HepG2 (cell line): ENCODE data around the gene BTBD1. TPM values are rescaled to one million over a fixed set of nuclear protein-coding genes. Genes with fewer than 3 reads are reported as not detected.
A peak's percentile ranks its signal among the peaks of the same experiment; 100 is the strongest.

Source experiments
- ATAC-seq: fragments of 200-7000 bp; cut with Tn5 transposase; 3 replicates; pipeline ENCODE4 v1.9.1; 2020; ENCODE audit warnings: mild to moderate bottlenecking, moderate library complexity
- BruUV-seq: library from RNA; stranded (reverse); fragments of 400-500 nt; replicated peaks from 2 replicates; lab custom pipeline; 2021; lab: Mats Ljungman, UMichigan
- CTCF ChIA-PET: fragments of 300-600 bp; formaldehyde crosslinking; extraction: SDS; loops from one replicate; lab custom pipeline; 2021; ENCODE audit warnings: low total read pairs, inconsistent platforms, low intra/inter-chr PET ratio; lab: Yijun Ruan, JAX
- POLR2A ChIA-PET: fragments of 350-600 bp; sonication (Branson Sonifier 250); formaldehyde crosslinking; loops from one replicate; lab custom pipeline; 2020; ENCODE audit warnings: antibody characterized with exemption, inconsistent platforms; lab: Yijun Ruan, JAX
- DNase-seq: peaks from one replicate; pipeline ENCODE4 v3.0.0-alpha.2; 2015; ENCODE audit warnings: low spot score
- FAIRE-seq: peaks from 3 replicates; lab custom pipeline; 2011; peaks lifted over from hg19 to GRCh38; lab: Jason Lieb, UNC
- H2AFZ ChIP-seq: one replicate; pipeline ENCODE4 v1.6.1; 2011; ENCODE audit warnings: low read length, inconsistent platforms
- H3K27ac ChIP-seq: fragments of 300-600 bp; 3 replicates; pipeline ENCODE4 v1.8.0; 2011; ENCODE audit warnings: mixed run types, mild to moderate bottlenecking, mixed read lengths, low read length, inconsistent platforms; ENCODE audit not compliant: insufficient read depth; ENCODE audit errors: extremely low read length
- H3K27me3 ChIP-seq, 2 experiments: fragments of 200-600 bp in 1 of 2; 2 replicates in 1 of 2; 3 replicates in 1 of 2; pipeline versions ENCODE4 v1.6.0 to v1.8.0; 2011; ENCODE audit warnings: low read length in 2 of 2, mild to moderate bottlenecking in 2 of 2, moderate library complexity in 2 of 2, inconsistent platforms in 1 of 2; ENCODE audit not compliant: insufficient read depth in 2 of 2, control insufficient read depth in 1 of 2
- H3K36me3 ChIP-seq, 2 experiments: fragments of 200-600 bp in 1 of 2; replicated peaks in 1 of 2; 2 replicates in 1 of 2; 3 replicates in 1 of 2; pipeline versions ENCODE4 v1.5.1 to v1.8.0; 2011; ENCODE audit warnings: low read length in 2 of 2, inconsistent platforms in 1 of 2; ENCODE audit not compliant: insufficient read depth in 2 of 2, control insufficient read depth in 1 of 2
- H3K4me1 ChIP-seq: 2 replicates; pipeline ENCODE4 v1.5.1; 2012; ENCODE audit warnings: low read length, inconsistent platforms; ENCODE audit not compliant: insufficient read depth
- H3K4me2 ChIP-seq: 2 replicates; pipeline ENCODE4 v1.6.0; 2011; ENCODE audit warnings: low read depth, low read length, inconsistent platforms
- H3K4me3 ChIP-seq, 3 experiments: fragments of 200-600 bp in 1 of 3; sonication (generic), shearing (Covaris generic) in 1 of 3; replicated peaks in 1 of 3; 2 replicates each; pipeline ENCODE4 v1.5.1; 2011 to 2016; ENCODE audit warnings: low read length in 3 of 3, inconsistent platforms in 2 of 3, low read depth in 2 of 3, mild to moderate bottlenecking in 2 of 3, control low read depth in 1 of 3, mixed read lengths in 1 of 3; ENCODE audit not compliant: insufficient read depth in 1 of 3
- H3K79me2 ChIP-seq: one replicate; pipeline ENCODE4 v1.6.1; 2011; ENCODE audit warnings: low read length, inconsistent platforms; ENCODE audit not compliant: insufficient read depth
- H3K9ac ChIP-seq: 2 replicates; pipeline ENCODE4 v1.6.0; 2011; ENCODE audit warnings: mild to moderate bottlenecking, low read depth, low read length, inconsistent platforms; ENCODE audit not compliant: insufficient read depth
- H3K9me3 ChIP-seq: 2 replicates; pipeline ENCODE4 v1.5.1; 2012; ENCODE audit warnings: mild to moderate bottlenecking, low read length
- H4K20me1 ChIP-seq: 2 replicates; pipeline ENCODE4 v1.6.0; 2011; ENCODE audit warnings: inconsistent platforms, mild to moderate bottlenecking, low read length, moderate library complexity; ENCODE audit not compliant: insufficient read depth
- ARNT ChIP-seq: fragments of 450-650 bp; IDR thresholded peaks from 2 replicates; pipeline ENCODE4 v1.6.1; 2017
- CEBPG ChIP-seq: IDR thresholded peaks from 2 replicates; pipeline ENCODE4 v1.6.1; 2016
- FIP1L1 ChIP-seq: fragments of 200-400 bp; formaldehyde crosslinking; IDR thresholded peaks from 2 replicates; pipeline ENCODE4 v1.6.1; 2018; ENCODE audit warnings: low read depth, mild to moderate bottlenecking, low read length, moderate library complexity, borderline replicate concordance; ENCODE audit not compliant: insufficient read depth
- HNRNPL ChIP-seq: fragments of 200-400 bp; formaldehyde crosslinking; IDR thresholded peaks from 2 replicates; pipeline ENCODE4 v1.6.1; 2017; ENCODE audit warnings: mild to moderate bottlenecking, low read depth, low read length
- HOXD1 ChIP-seq: sonication (generic); formaldehyde crosslinking; IDR thresholded peaks from 2 replicates; pipeline ENCODE4 v1.5.0; 2020; ENCODE audit warnings: missing genetic modification reagents
- KAT8 ChIP-seq: IDR thresholded peaks from 2 replicates; pipeline ENCODE4 v1.6.1; 2016; ENCODE audit warnings: missing genetic modification reagents, missing compliant biosample characterization
- PPARG ChIP-seq: conservative IDR thresholded peaks from 2 replicates; pipeline ENCODE4 v1.6.1; 2016; ENCODE audit warnings: missing biosample characterization, missing genetic modification reagents
- TCF7L2 ChIP-seq: IDR thresholded peaks from 2 replicates; pipeline ENCODE4 v1.6.1; 2011; ENCODE audit warnings: mild to moderate bottlenecking, low read depth, low read length, moderate library complexity
- ZSCAN30 ChIP-seq: sonication (generic); formaldehyde crosslinking; IDR thresholded peaks from 2 replicates; pipeline ENCODE4 v1.5.0; 2020; ENCODE audit warnings: mild to moderate bottlenecking, missing genetic modification reagents
- WGBS: methylation state at CpG from one replicate; pipeline ENCODE4 v1.1.6; 2017; ENCODE audit warnings: low lambda C conversion rate; 5-methylcytosine and 5-hydroxymethylcytosine counted together
- in situ Hi-C: cut with HindIII; loops from 2 replicates; pipeline ENCODE4 v1.10.0; 2017; ENCODE audit warnings: low pct_unique_long_range_greater_than_20kb; ENCODE audit not compliant: extremely low pct_ligation_motif_present
- intact Hi-C: fragments of 100-400 bp; cut with micrococcal nuclease; formaldehyde crosslinking; loops from one replicate; pipeline ENCODE4 v1.10.0; 2022; ENCODE audit not compliant: unreplicated experiment
- polyA plus RNA-seq, 8 experiments: library from polyadenylated mRNA; depleted of rRNA in 3 of 8; stranded (reverse) in 7 of 8; unstranded in 1 of 8; fragments of >200 nt; fragmentation: Illumina TruSeq in 4 of 8; extraction: Trizol in 4 of 8; gene quantifications; 2 replicates each; pipeline versions ENCODE4 v1.2.1 to v1.2.3, GENCODE V29; 2011 to 2016; ENCODE audit warnings: low read depth in 4 of 8, missing spikeins in 1 of 8, mixed read lengths in 1 of 8; ENCODE audit not compliant: insufficient read depth in 1 of 8
- total RNA-seq, 5 experiments: library from RNA; depleted of rRNA; stranded (reverse); fragments of >200 nt; fragmentation: Illumina TruSeq; extraction: Trizol; gene quantifications; 2 replicates each; pipeline ENCODE4 v1.2.3, GENCODE V29; 2016; ENCODE audit warnings: low read depth in 1 of 5
- TF ChIP-seq, protein P1 (sequence below): sonication (generic); formaldehyde crosslinking; IDR thresholded peaks from 2 replicates; pipeline ENCODE4 v1.8.1; 2022; ENCODE audit warnings: low read depth, mild to moderate bottlenecking, missing genetic modification reagents
- TF ChIP-seq, protein P2 (sequence below): sonication (generic); formaldehyde crosslinking; conservative IDR thresholded peaks from 2 replicates; pipeline ENCODE4 v1.4.0; 2020; ENCODE audit warnings: missing genetic modification reagents
- TF ChIP-seq, protein P3 (sequence below): IDR thresholded peaks from 2 replicates; pipeline ENCODE4 v1.6.1; 2016; ENCODE audit warnings: low read depth, borderline replicate concordance
- TF ChIP-seq, protein P4 (sequence below): sonication (generic); formaldehyde crosslinking; IDR thresholded peaks from 2 replicates; pipeline ENCODE4 v1.5.1; 2020; ENCODE audit warnings: missing genetic modification reagents, mild to moderate bottlenecking, borderline replicate concordance
- TF ChIP-seq, protein P5 (sequence below): sonication (generic); formaldehyde crosslinking; IDR thresholded peaks from 2 replicates; pipeline ENCODE4 v1.4.0; 2020; ENCODE audit warnings: mild to moderate bottlenecking, missing genetic modification reagents, borderline replicate concordance

The BTBD1 gene
- total and polyA plus RNA-seq, 2 of the 13 experiments (the other 11 are each of a cell fraction or from before 2014, with no cell fraction given) = 32.1 to 53.9 TPM

DNA sequence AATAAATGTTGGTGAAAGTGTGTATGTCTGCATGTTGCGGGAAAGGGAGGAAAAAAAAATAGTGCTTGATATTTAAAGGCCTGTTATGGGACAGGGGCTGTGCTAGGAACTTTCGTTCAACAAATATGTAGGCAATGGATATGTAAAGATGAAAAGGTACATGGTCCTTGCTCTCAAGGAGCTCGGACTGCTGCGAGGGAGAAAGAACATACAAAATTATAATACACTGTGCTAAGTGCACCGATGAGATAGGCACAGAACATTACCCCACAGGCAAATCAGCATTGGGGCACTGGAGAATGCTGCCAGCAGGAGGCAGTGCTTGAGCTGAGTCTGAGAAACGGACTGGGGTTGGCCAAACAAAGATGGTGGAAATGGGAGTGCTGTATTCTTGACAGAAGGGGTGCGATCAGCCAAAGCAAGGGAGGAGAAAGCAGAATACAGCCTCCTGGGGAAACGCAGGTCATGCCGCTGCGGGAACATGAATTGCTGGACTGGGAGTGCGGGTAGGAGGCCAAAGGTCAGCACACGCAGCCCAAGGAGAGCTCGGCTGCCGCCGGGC, 56.3 kb downstream of the BTBD1 start:
- intact Hi-C loops = loop anchor here (5.0 kb wide), 1 partner anchor 258 kb away; no protein-coding TSS in a partner anchor
- ATAC-seq (peak; percentile 80), DNase-seq (peak; percentile 62), FAIRE-seq (peak; percentile 60)
- peaks cover 1 to 13% of the 10 kb centered on the region in 2 experiments; a peak in 4 of 5 replicates for H3K36me3 ChIP-seq
- ChIA-PET POLR2A (interaction anchor here (1.0 to 2.4 kb wide), 10 partner anchors 8 to 471 kb away, joined by 3 to 21 read pairs (median 8); partner anchors contain the start of genes BTBD1 and RAMAC), CTCF (interaction anchor here (2.2 kb wide), 1 partner anchor 161 kb away, joined by 7 read pairs; no protein-coding TSS in a partner anchor)
- BruUV-seq = no TSS peak
- 9% methylated on average over 10 of the region's 15 CpGs for WGBS
- peak overlapping the region; percentile 82 for H3K9ac ChIP-seq
- no peaks in the 10 kb centered on the region for H3K9me3 ChIP-seq
- peaks cover 33% of the 10 kb centered on the region for H3K4me1 ChIP-seq
- H3K27ac ChIP-seq = peak overlapping the region; percentile 63
- peaks cover 13% of the 10 kb centered on the region for H3K79me2 ChIP-seq
- H3K4me3 ChIP-seq = peak overlapping the region; percentile 63 to 88 (median 66)
- in situ Hi-C loops = loop anchor here (10.0 kb wide), 1 partner anchor 466 kb away; the partner anchor contains the start of gene RPS17
- H3K4me2 ChIP-seq = peak overlapping the region; percentile 96
- H2AFZ ChIP-seq = no peak overlapping the region
- H4K20me1 ChIP-seq = no peaks in the 10 kb centered on the region
- H3K27me3 ChIP-seq = no peaks in the 10 kb centered on the region
- TF ChIP-seq TCF7L2 = no peak
- no peak for TF ChIP-seq KAT8
- 0 out of 2 replicates have a peak, but pooled peaks have one; percentile 13 for TF ChIP-seq PPARG
- TF ChIP-seq, protein P1, sequence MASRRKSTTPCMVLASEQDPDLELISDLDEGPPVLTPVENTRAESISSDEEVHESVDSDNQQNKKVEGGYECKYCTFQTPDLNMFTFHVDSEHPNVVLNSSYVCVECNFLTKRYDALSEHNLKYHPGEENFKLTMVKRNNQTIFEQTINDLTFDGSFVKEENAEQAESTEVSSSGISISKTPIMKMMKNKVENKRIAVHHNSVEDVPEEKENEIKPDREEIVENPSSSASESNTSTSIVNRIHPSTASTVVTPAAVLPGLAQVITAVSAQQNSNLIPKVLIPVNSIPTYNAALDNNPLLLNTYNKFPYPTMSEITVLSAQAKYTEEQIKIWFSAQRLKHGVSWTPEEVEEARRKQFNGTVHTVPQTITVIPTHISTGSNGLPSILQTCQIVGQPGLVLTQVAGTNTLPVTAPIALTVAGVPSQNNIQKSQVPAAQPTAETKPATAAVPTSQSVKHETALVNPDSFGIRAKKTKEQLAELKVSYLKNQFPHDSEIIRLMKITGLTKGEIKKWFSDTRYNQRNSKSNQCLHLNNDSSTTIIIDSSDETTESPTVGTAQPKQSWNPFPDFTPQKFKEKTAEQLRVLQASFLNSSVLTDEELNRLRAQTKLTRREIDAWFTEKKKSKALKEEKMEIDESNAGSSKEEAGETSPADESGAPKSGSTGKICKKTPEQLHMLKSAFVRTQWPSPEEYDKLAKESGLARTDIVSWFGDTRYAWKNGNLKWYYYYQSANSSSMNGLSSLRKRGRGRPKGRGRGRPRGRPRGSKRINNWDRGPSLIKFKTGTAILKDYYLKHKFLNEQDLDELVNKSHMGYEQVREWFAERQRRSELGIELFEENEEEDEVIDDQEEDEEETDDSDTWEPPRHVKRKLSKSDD (CRISPR knock-in tag) = 0 out of 2 replicates have a peak, but pooled peaks have one; percentile 40
- TF ChIP-seq ZSCAN30 (CRISPR knock-in tag) = no peak
- TF ChIP-seq, protein P2, sequence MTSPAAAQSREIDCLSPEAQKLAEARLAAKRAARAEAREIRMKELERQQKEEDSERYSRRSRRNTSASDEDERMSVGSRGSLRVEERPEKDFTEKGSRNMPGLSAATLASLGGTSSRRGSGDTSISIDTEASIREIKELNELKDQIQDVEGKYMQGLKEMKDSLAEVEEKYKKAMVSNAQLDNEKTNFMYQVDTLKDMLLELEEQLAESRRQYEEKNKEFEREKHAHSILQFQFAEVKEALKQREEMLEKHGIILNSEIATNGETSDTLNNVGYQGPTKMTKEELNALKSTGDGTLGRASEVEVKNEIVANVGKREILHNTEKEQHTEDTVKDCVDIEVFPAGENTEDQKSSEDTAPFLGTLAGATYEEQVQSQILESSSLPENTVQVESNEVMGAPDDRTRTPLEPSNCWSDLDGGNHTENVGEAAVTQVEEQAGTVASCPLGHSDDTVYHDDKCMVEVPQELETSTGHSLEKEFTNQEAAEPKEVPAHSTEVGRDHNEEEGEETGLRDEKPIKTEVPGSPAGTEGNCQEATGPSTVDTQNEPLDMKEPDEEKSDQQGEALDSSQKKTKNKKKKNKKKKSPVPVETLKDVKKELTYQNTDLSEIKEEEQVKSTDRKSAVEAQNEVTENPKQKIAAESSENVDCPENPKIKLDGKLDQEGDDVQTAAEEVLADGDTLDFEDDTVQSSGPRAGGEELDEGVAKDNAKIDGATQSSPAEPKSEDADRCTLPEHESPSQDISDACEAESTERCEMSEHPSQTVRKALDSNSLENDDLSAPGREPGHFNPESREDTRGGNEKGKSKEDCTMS (CRISPR knock-in tag) = no peak
- no peak for TF ChIP-seq FIP1L1
- TF ChIP-seq HNRNPL = no peak
- TF ChIP-seq ARNT = no peak
- TF ChIP-seq, protein P3, sequence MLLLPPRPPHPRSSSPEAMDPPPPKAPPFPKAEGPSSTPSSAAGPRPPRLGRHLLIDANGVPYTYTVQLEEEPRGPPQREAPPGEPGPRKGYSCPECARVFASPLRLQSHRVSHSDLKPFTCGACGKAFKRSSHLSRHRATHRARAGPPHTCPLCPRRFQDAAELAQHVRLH (CRISPR knock-in tag) = peak; percentile 47; the same call in 1 of the 2 replicates
- TF ChIP-seq, protein P4, sequence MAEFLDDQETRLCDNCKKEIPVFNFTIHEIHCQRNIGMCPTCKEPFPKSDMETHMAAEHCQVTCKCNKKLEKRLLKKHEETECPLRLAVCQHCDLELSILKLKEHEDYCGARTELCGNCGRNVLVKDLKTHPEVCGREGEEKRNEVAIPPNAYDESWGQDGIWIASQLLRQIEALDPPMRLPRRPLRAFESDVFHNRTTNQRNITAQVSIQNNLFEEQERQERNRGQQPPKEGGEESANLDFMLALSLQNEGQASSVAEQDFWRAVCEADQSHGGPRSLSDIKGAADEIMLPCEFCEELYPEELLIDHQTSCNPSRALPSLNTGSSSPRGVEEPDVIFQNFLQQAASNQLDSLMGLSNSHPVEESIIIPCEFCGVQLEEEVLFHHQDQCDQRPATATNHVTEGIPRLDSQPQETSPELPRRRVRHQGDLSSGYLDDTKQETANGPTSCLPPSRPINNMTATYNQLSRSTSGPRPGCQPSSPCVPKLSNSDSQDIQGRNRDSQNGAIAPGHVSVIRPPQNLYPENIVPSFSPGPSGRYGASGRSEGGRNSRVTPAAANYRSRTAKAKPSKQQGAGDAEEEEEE (CRISPR knock-in tag) = 0 out of 2 replicates have a peak, but pooled peaks have one; percentile 2
- TF ChIP-seq, protein P5, sequence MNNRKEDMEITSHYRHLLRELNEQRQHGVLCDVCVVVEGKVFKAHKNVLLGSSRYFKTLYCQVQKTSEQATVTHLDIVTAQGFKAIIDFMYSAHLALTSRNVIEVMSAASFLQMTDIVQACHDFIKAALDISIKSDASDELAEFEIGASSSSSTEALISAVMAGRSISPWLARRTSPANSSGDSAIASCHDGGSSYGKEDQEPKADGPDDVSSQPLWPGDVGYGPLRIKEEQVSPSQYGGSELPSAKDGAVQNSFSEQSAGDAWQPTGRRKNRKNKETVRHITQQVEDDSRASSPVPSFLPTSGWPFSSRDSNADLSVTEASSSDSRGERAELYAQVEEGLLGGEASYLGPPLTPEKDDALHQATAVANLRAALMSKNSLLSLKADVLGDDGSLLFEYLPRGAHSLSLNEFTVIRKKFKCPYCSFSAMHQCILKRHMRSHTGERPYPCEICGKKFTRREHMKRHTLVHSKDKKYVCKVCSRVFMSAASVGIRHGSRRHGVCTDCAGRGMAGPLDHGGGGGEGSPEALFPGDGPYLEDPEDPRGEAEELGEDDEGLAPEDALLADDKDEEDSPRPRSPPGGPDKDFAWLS (CRISPR knock-in tag) = no peak
- 0 out of 2 replicates have a peak, but pooled peaks have one; percentile 32 for TF ChIP-seq CEBPG (CRISPR knock-in tag)
- TF ChIP-seq HOXD1 (CRISPR knock-in tag) = no peak
